HG03060 (cell line): ENCODE results near the gene MTHFSD.

Experiments
- ATAC-seq: cut with Tn5 transposase; IDR thresholded peaks from one replicate; pipeline ENCODE4 v1.9.1; 2021; ENCODE audit warnings: low read depth, moderate number of reproducible peaks; ENCODE audit not compliant: unreplicated experiment

The MTHFSD gene

DNA sequence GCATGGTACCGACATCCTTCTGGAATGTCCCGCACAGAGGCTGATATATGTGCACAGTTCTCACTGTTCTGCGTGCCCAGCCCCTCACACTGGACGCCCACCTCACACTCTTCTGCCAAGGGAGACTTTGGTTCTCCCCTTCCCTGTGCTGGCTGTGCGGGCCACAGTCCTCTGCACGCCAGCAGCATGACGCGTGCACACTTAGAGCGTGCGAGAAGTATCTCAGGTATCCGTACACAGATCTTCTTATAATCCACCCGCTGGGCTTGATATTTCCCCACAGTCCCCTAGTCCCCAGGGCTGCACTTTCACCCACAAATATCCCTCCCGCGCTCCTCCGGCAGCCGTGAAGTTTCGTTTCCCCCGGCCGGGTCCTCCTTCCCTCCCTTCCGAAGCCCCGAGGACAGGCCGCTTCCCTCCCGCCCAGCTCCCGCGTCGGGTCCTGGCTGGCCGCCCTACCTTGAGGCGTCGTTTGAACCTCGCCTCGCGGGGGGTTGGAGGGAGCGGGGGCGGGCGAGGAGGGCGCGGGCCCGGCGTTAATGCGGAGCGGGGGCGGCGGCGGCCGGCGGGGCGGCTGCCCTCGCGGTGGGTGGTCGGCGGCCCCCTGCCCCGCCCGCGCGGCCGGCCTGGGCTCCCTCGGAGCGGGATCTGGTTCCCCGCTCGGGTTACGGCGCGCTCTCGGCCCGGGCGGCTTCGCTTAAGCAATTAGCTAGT is 49.7 kb downstream of the MTHFSD start:
- no peak for ATAC-seq

DNA sequence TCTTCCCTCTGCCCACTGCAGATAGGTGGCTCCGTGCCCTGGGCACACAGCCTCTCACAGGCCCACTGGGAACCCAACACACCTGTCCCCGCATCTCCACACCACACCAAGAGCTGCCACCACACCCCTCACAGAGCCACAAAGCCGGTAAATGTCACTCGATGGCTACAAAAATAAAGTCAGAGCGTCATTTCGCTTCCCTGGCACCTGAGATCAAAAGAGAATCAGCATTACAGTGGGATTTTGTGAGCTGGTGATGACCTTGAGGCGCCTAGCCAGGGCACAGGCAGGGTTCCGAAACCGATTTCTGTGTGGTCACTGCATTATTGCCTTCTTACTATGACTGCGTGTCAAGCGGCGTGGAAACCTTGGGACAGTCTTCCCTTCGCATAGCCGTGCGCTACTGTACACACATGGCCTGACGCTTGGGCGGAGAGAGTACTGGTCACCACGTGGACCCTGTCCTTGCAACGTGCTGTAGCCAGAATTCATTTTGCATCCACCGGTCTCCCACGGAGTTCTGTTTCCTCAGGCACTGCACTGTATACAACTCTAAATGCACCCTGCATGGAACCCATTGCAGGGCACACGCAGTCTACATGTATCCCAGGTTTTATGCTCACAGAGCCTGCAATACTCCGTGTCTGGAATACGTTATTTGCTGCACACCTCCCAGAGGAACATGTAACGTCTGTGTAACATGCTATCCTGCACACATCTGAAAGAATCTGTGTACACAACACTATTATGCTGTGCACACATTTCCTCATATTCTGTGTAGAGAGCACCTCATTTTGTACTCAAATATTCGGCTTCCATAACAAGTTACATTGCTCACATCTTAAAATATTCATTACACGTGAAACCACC is 50.5 kb downstream of the MTHFSD start:
- ATAC-seq: no peak

DNA sequence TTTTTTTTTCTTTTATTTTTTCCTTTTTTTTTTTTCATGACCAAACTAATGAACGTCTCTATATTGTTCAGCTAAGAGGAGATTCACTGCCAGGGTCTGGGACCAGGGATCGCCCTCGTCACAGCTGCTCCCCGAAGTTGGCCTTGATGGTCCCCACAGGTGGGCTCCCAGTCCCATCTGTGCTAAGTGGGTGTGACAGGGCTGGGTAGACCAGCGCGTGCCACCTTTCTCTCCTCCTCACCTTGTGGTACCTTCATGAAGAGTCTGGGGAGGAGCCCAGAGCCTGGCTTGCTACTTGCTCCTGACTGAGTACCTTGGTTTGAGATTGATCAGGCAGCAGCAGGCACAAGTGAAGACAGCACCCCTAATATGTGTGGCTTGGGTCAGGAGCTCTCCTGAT is 51.2 kb downstream of the MTHFSD start:
- ATAC-seq: no peak

GRCh38 chr16:86502856-86503748 is 51.9 kb downstream of the MTHFSD start:
- ATAC-seq: no peak

- ATAC-seq: no peak
Measured at GRCh38 chr16:86501989-86502855, 52.8 kb downstream of the MTHFSD start.

- no peak for ATAC-seq
Measured at GRCh38 chr16:86500708-86501510, 54.1 kb downstream of the MTHFSD start.

GRCh38 chr16:86499889-86500707 is 54.9 kb downstream of the MTHFSD start:
- ATAC-seq: no peak

GRCh38 chr16:86499440-86499786 is 55.6 kb downstream of the MTHFSD start:
- ATAC-seq: no peak

GRCh38 chr16:86498671-86499439 is 56.2 kb downstream of the MTHFSD start:
- no peak for ATAC-seq

- ATAC-seq: no peak
Measured at GRCh38 chr16:86498155-86498670, 56.8 kb downstream of the MTHFSD start.

- ATAC-seq: no peak
Measured at GRCh38 chr16:86497551-86498021, 57.4 kb downstream of the MTHFSD start.

GRCh38 chr16:86496929-86497461 is 58.0 kb downstream of the MTHFSD start:
- ATAC-seq: no peak

DNA sequence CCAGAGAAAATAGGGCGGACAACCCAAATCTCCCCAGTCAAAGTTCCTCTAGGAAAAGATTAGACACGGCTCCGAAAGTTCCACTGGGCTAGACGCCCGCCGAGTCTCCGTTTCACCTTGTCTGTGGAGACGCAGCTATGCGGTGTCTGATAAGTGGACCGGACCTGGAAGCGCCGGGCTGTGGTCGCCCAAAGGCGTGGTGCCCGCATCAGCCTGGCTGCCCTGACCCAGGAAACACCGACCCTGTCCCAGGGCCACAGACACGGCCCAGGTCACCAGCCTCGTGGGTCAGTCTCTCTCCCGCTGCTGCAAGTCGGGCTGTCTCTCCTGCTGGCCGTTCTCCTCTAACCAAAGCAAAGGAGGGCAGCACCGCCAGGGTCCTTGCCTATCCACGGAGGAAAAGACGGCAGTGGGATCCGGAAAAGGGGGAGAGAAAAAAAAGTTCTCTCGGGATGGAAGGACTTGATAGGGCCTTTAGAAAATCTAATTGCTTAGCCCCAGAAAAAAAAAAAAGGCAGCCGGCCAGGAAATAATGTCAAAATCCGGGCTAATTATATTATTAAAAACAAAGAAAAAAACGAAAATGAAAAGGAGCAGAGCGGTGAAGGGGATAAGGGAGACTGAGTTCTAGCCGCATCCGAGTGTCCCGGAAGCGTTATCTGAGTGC is 58.6 kb downstream of the MTHFSD start:
- ATAC-seq: no peak

- no peak for ATAC-seq
Measured at GRCh38 chr16:86495756-86496261, 59.2 kb downstream of the MTHFSD start.

DNA sequence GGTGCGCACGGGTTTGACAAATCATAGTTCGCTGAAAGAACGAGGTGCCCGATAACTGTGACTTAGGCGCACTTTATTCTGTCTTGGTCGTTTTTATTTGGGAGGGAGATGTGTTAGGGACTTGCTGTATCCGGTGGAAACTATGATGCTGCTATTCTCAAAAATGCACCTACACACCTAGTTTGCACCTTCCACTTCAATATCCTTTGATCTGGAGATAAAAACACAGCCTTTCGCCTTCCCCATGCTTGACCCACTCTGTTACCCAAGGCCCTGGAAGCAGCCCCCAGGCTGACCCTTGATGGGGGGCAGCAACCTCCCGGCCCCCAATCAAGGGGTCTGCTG is 59.7 kb downstream of the MTHFSD start:
- no peak for ATAC-seq

GRCh38 chr16:86494565-86495356 is 60.3 kb downstream of the MTHFSD start:
- no peak for ATAC-seq
